HG02588 (cell line): ENCODE measurements around the gene DDRGK1.
"Not testable (repeated sequence)": the region's sequence is repeated elsewhere in the genome, so short reads cannot be mapped to it uniquely, and the experiment has no call there.

Experiments
- ATAC-seq: cut with Tn5 transposase; IDR thresholded peaks from one replicate; pipeline ENCODE4 v1.9.1; 2021; ENCODE audit warnings: mild to moderate bottlenecking, moderate library complexity; ENCODE audit not compliant: unreplicated experiment

DDRGK1 gene

DNA sequence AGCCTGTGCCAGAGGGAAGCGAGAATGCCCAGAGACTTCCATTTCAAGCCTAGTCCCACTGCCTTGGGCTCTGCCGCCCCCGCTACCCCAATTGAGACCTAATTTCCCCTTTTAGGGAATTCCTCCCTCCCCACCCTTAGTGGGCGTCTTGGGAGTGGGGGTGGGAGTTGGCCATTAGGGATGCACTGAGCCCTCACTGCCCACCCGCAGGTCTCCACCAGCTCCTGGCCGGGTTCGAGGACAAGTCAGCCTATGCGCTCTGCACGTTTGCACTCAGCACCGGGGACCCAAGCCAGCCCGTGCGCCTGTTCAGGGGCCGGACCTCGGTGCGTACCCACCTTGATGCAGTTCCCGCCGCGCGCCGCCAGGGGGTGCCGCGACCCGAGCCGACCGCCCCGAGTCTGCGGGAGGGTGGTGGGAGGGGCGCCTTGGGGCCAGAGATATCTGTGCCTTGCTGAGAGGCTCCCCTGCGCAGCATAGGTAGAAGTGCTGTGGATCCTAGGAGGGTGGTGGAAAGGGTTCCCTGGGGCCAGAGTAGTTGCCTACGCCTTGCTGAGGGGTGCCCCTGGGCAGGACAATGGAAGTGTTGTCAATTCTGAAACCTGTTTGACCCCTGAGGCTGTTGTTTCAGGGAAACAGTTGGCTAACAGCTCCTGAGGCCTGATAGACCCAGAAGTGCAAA is 14.0 kb upstream of the DDRGK1 start:
- no peak for ATAC-seq

DNA sequence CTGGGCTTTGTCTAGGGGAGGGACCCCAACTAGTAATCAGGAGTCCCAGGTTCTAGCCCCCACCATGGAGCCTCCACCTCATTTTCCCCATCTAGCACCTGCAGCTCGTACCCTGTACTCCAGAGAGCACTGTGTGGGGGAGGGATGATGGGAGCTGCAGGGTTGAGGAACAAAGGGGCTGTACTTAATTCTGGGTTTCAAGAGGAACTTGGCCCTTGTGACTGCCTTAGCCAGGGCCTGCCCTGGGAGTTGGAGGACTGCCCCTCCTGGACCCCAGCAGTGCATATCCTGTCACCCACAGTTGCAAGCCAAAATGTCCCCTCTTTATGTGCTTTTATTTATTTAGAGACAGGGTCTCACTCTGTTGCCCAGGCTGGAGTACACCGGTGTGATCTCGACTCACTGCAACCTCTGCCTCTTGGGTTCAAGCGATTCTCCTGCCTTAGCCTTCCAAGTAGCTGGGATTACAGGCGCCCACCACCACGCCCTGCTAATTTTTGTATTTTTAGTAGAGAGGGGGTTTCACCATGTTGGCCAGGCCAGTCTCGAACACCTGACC is 11.0 kb upstream of the DDRGK1 start:
- ATAC-seq = not testable (repeated sequence)

DNA sequence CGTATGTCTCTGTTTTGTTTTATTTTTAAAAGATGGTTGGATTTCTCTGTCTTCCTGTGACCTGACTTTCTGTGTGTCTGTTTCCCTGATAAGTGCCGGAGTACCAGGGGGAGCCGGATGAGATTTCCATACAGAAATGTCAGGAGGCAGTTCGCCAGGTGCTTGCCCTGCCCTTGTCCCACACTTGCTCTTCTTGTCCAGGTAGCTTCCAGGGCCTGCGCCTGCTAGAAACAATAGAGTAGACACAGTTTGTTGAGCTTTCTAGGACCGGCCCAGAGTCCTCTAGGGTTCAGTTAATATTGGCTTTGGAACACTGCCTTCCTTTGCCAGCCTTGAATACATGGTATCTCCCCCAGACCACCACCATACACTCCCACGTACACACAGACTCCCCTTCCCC is 8.7 kb upstream of the DDRGK1 start:
- no peak for ATAC-seq

- no peak for ATAC-seq
Observed at GRCh38 chr20:3210346-3210745, 5.9 kb upstream of the DDRGK1 start.

DNA sequence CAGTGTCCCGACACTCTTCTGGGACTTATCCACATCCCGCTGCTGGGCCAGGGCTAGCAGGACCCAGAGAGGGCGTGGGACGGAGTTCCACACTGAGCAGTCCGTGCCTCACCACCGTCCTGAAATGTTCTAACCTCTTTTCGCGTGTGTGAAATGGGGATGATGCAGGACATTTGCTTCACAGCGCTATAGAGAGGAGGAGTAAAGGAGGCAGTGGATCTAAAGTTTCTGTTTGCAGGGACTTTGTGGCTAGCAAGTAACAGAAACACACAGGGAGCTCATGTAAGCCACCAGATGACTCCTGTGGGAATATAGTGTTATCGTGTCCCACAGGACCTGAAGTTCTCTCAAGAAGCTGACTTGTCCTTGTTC is 5.5 kb upstream of the DDRGK1 start:
- ATAC-seq = no peak

GRCh38 chr20:3209257-3209945 is 4.9 kb upstream of the DDRGK1 start, which contains the start of gene ITPA:
TSS of gene ITPA (plus strand) at chr20:3209498. CDS start at chr20:3209552, 54 bp downstream.
- ATAC-seq = no peak

DNA sequence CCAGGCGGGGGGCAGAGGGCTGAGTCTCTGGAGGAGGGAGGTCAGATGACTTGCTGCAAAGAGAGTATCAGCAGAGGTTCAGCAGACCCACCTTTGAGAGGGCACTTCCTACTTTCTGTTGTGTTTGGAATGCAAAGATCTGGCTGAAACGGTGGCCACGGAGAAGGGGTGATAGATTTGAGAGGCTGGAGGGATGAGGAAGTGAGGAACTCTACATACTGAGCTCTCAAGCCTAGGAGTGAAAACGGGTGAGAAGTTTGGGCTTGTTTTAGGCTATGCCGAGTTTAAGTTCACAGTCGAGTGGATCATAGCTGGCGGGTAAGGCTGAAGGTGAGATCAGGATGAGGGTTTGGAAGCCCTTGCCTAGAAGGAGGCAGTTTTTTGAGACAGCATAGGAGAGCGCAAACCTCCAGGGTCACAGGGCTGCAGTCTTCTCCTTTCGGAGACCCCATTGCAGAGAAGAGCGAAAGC is 4.3 kb upstream of the DDRGK1 start:
- ATAC-seq = no peak

GRCh38 chr20:3203315-3204123 is 963 bp downstream of the DDRGK1 start:
- peak; percentile 28 for ATAC-seq

DNA sequence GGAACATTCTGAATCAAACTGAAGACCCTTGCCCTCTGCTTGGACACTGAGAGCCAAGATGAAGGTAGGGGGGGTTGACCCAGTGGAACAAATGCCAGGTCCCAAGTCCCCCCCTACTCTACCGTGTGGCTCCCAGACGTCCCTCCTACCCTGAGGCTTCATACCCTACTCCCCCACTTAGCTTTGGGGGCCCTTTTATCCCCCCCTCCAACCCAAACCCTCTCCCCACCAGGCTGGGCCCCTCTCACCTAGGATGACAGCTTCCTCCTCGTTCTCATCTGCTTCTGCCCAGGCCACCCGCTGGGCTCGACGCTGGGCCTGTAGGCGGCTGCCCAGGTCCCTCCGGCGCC is 1.5 kb downstream of the DDRGK1 start:
- ATAC-seq = no peak

- no peak for ATAC-seq
Observed at GRCh38 chr20:3199976-3200755, 4.3 kb downstream of the DDRGK1 start.

GRCh38 chr20:3199206-3199605 is 5.3 kb downstream of the DDRGK1 start:
- ATAC-seq = no peak

GRCh38 chr20:3195590-3196237 is 8.8 kb downstream of the DDRGK1 start:
- no peak for ATAC-seq

DNA sequence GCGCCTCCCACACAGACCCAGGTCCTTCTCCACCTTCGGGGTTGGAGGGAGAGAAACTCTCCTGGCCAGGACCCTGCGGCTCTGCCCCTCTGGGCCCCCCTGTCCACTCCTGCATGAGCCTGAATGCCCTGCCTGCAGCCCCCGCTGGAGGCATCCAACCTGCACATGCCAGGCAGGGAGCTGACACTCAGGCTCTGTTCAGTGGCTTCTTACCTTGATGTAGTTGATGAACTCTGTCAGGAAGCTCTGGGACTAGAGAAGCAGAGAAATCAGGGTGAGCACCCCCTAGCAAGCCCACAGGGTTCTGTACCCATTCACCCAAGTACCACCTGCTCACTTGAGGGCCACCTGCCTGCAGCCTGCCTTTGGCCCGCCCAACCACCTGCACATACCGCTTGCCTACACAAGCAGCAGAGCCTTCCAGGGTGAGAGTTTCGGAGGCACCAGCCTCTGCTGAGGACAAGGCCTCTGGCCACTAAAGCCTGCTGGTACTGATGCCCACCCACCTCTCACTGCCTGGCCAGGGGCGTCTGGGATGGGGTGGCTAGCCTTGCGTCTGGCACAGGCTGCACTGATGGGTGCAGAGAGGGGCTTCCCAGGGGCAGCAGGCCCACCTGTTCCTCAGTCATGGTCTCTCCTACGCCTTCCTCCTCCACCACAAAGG is 9.7 kb downstream of the DDRGK1 start:
- ATAC-seq = no peak

DNA sequence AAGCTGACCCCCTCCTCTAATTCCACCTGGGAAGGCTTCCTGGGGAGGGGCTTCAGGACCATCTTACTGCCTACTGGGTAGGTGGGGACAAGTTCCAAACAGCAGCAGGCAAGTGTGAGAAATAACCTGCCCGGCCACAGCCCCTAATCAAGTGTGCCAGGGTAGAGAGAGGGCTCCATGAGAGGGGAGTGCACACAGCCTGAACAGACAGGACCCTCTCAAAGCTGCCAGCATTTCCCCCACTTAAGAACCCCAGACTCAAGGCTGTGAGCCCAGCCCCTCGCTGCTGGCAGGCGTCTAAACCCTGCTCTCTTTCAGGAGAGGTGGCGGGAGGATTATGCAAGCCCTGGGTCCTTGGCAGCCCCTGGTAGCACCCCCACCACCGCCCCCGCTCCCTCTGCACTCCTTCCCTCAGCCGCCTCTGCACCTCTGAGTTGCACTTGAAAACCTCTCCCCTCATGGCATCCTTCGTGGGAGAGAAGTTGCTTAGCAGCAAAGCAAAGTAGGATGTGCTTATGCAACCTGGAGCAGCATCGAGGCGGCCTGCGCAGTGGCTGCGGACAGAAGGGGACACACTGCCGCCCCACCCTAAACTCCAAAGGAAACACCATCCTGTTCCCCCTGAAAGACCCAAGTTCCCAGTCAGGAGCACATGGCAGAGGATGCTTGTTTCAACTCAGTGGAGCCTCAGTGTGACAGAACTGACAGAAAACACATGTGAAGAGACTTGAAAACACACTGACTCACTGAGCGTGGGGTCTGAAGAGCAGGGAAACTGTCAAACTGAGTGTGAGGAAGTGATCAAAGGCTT is 10.5 kb downstream of the DDRGK1 start:
- no peak for ATAC-seq

- ATAC-seq = no peak
Observed at GRCh38 chr20:3192226-3193015, 12.1 kb downstream of the DDRGK1 start.

DNA sequence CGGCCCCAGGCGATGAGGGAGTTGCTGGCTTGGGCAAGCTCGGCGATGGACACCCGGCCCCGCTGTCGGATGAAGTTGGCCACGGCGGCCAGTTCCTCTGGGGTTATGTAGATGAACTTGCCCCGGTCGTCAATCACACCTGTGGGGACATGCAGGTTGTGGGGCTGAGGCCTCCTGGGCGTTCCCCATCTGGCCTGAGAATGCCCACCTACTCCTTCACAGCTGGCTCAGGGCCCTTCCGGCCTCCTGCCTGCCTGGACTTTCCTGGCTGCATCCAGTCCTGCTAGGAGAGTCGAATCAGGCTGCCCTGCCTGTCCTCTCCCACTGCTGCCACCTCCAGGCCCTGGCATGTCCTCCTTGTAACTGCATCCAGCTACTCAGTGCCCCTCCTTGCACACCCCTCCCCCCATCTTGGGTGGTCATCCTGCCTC is 13.8 kb downstream of the DDRGK1 start:
- ATAC-seq = no peak

DNA sequence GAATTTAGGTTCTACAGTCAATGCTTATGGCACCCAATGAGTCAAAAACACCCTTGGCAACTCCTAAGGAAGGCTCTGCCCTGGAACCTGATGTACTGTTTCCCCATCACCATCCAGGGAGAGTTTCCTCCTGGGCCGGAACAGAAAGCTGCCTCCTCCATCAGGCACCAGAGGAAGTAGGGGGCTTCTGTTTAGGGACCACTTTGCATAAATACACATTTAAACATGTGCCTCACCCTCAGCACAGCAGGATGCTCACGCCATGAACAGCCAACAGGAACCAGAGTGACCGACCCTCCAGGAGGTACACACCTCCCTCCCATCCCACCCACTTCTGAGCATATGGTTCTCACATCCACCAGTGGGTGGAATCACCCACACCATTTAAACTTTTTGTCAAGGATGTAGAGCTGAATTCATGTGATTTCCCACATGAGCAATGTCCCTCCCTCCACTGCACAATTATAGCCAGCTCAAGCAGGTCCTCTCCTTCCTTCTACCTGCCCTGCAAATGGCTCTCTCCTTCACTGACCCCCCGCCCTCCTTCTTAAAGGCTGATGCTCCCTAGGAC is 14.8 kb downstream of the DDRGK1 start:
- ATAC-seq = no peak
